Gastroesophageal sphincter (tissue), 4 donors: ENCODE measurements around the gene SFMBT2. TPM values are rescaled to one million over a fixed set of nuclear protein-coding genes. Genes with fewer than 3 reads are reported as not detected.

Source experiments
- ATAC-seq: fragments of 150-250 bp; one replicate; pipeline ENCODE4 v1.9.1; 2016; ENCODE audit warnings: mild to moderate bottlenecking, moderate library complexity
- H3K27ac ChIP-seq, 4 donors: fragments of 200-600 bp; sonication (generic) in 3 of 4; 1 replicate in 3 of 4; 2 replicates in 1 of 4; pipeline ENCODE4 v1.5.1; 2016 to 2019
- H3K27me3 ChIP-seq: fragments of 200-600 bp; sonication (generic); one replicate; pipeline ENCODE4 v1.5.1; 2019
- H3K36me3 ChIP-seq, 2 donors: fragments of 200-600 bp; sonication (generic); one replicate each; pipeline ENCODE4 v1.5.1; 2019; ENCODE audit warnings: control low read depth in 1 of 2
- H3K4me1 ChIP-seq, 3 donors: fragments of 200-600 bp; sonication (generic); 1 replicate in 2 of 3; 2 replicates in 1 of 3; pipeline ENCODE4 v1.5.1; 2016 to 2019; ENCODE audit warnings: control low read depth in 2 of 3
- H3K4me3 ChIP-seq, 2 donors: fragments of 200-600 bp; sonication (generic); one replicate each; pipeline ENCODE4 v1.5.1; 2019; ENCODE audit warnings: mild to moderate bottlenecking in 1 of 2, moderate library complexity in 1 of 2
- H3K9me3 ChIP-seq, 3 donors: fragments of 200-600 bp; sonication (generic); one replicate each; pipeline ENCODE4 v1.5.1; 2017 to 2019; ENCODE audit warnings: control low read depth in 2 of 3
- EP300 ChIP-seq: sonication (generic); formaldehyde crosslinking; IDR thresholded peaks from one replicate; pipeline ENCODE4 v1.6.1; 2017; ENCODE audit warnings: antibody characterized with exemption, mild to moderate bottlenecking
- POLR2A ChIP-seq, 2 donors: fragments of 450-650 bp; IDR thresholded peaks; one replicate each; pipeline ENCODE4 v1.6.1; 2017; ENCODE audit warnings: antibody characterized with exemption in 2 of 2, mild to moderate bottlenecking in 2 of 2, moderate library complexity in 1 of 2
- POLR2AphosphoS5 ChIP-seq: sonication (generic); formaldehyde crosslinking; IDR thresholded peaks from one replicate; pipeline ENCODE4 v1.6.1; 2017; ENCODE audit warnings: antibody characterized with exemption
- WGBS, 2 donors: methylation state at CpG; one replicate each; pipeline ENCODE4 v1.1.5; 2018; ENCODE audit warnings: low coverage in 1 of 2; 5-methylcytosine and 5-hydroxymethylcytosine counted together
- total RNA-seq, 4 donors: library from RNA; depleted of rRNA; stranded (reverse); fragments of >200 nt; gene quantifications; one replicate each; pipeline ENCODE4 v1.1.0, GENCODE V29; 2016
- TF ChIP-seq, protein P1 (sequence below), 4 experiments: fragments of 200-600 bp in 2 of 4; fragments of 450-650 bp in 2 of 4; sonication (generic) in 1 of 4; IDR thresholded peaks; one replicate each; pipeline ENCODE4 v1.5.1; 2017 to 2019; ENCODE audit warnings: antibody characterized with exemption in 4 of 4, mild to moderate bottlenecking in 2 of 4, moderate library complexity in 2 of 4

The SFMBT2 gene
- total RNA-seq, 4 donors from 2014 or later, result 6.9 to 14.3 (median 11.4) TPM

- ATAC-seq, result no peak
- H3K27ac ChIP-seq, result no peak overlapping the region
- H3K36me3 ChIP-seq, result peaks cover 0 to 89% of the 10 kb centered on the region in 2 donors
- H3K4me1 ChIP-seq, result no peaks in the 10 kb centered on the region
- H3K9me3 ChIP-seq, result peaks cover 0 to 8% (median 0%) of the 10 kb centered on the region in 3 donors
- TF ChIP-seq POLR2A (IDR thresholded peaks at IDR 0.05) (no peak), EP300 (no peak), POLR2AphosphoS5 (no peak)
- TF ChIP-seq, protein P1, sequence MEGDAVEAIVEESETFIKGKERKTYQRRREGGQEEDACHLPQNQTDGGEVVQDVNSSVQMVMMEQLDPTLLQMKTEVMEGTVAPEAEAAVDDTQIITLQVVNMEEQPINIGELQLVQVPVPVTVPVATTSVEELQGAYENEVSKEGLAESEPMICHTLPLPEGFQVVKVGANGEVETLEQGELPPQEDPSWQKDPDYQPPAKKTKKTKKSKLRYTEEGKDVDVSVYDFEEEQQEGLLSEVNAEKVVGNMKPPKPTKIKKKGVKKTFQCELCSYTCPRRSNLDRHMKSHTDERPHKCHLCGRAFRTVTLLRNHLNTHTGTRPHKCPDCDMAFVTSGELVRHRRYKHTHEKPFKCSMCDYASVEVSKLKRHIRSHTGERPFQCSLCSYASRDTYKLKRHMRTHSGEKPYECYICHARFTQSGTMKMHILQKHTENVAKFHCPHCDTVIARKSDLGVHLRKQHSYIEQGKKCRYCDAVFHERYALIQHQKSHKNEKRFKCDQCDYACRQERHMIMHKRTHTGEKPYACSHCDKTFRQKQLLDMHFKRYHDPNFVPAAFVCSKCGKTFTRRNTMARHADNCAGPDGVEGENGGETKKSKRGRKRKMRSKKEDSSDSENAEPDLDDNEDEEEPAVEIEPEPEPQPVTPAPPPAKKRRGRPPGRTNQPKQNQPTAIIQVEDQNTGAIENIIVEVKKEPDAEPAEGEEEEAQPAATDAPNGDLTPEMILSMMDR (IDR thresholded peaks at IDR 0.05), result no peak
- H3K4me3 ChIP-seq, result no peak overlapping the region
- H3K27me3 ChIP-seq, result no peaks in the 10 kb centered on the region
- WGBS, 2 donors, result 80 to 86% methylated on average over 3 to 4 of the region's 5 CpGs
Observed at GRCh38 chr10:7196284-7196683, 214.6 kb downstream of the SFMBT2 start.

GRCh38 chr10:7195118-7195517 is 215.7 kb downstream of the SFMBT2 start:
- TF ChIP-seq EP300 (no peak), POLR2A (IDR thresholded peaks at IDR 0.05) (no peak), POLR2AphosphoS5 (no peak)
- TF ChIP-seq, protein P1 (IDR thresholded peaks at IDR 0.05), result no peak
- peaks cover 0 to 90% of the 10 kb centered on the region in 2 donors for H3K36me3 ChIP-seq

DNA sequence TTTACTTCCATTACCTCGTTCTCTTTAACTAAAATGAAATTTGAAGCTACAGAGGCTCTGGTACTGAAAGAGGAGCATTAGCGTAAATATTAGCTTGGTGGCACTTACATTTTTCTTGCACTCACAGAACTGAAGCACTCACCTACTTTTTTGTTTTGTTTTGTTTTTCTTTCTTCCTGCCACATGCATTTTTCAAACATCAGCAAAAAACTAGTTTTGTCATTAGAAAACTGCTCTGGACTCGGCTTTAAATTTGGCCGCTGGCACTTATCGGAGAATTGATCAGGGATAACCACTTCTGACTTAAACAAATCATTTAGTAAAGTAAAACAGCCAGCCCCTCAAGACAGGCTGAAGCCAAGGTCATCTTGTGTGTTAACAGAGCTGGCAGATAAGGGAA is 216.3 kb downstream of the SFMBT2 start:
- Histone ChIP-seq H3K4me3 (no peak overlapping the region), H3K27ac (no peak overlapping the region), H3K27me3 (no peaks in the 10 kb centered on the region), H3K36me3 (peaks cover 0 to 89% of the 10 kb centered on the region in 2 donors), H3K9me3 (peaks cover 0 to 8% (median 0%) of the 10 kb centered on the region in 3 donors), H3K4me1 (no peaks in the 10 kb centered on the region)
- WGBS, 2 donors, result 92 to 100% methylated on average over 4 to 5 of the region's 5 CpGs
- TF ChIP-seq POLR2A (IDR thresholded peaks at IDR 0.05) (no peak), EP300 (no peak), POLR2AphosphoS5 (no peak)
- TF ChIP-seq, protein P1 (IDR thresholded peaks at IDR 0.05), result no peak
- ATAC-seq, result no peak

More at GRCh38 chr10:7195118-7195517, 215.7 kb downstream of the SFMBT2 start:
- H3K4me3 ChIP-seq, result no peak overlapping the region
- no peaks in the 10 kb centered on the region for H3K4me1 ChIP-seq
- 97 to 98% methylated on average over 6 of the region's 6 CpGs for WGBS, 2 donors
- ATAC-seq, result no peak
- H3K9me3 ChIP-seq, result peaks cover 0 to 8% (median 0%) of the 10 kb centered on the region in 3 donors
- H3K27me3 ChIP-seq, result no peaks in the 10 kb centered on the region
- H3K27ac ChIP-seq, result no peak overlapping the region

DNA sequence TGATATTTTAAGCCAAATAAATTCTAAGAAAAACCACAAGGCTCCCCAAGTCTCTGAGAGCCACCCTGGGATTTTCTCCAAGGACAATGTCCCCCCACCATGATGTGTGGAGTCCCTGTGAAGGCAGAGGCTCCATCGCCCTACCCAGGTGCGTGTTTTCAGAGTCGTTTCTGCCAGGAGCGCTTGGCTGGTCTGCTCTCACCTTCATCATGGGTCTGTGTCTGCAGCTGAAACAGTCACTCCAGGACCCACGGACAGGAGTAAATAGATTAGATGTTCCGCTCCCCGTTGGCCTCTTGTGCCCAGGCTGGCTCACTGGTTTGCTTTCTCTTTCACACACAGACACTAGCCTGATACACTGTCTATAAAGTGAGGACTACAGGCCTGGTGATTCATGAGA is 217.5 kb downstream of the SFMBT2 start:
- Histone ChIP-seq H3K4me3 (no peak overlapping the region), H3K36me3 (peaks cover 0 to 84% of the 10 kb centered on the region in 2 donors), H3K27ac (no peak overlapping the region), H3K4me1 (no peaks in the 10 kb centered on the region), H3K27me3 (no peaks in the 10 kb centered on the region), H3K9me3 (peaks cover 0 to 8% (median 0%) of the 10 kb centered on the region in 3 donors)
- no peak for TF ChIP-seq EP300
- TF ChIP-seq POLR2A (IDR thresholded peaks at IDR 0.05), result no peak
- TF ChIP-seq POLR2AphosphoS5, result no peak
- TF ChIP-seq, protein P1 (IDR thresholded peaks at IDR 0.05), result no peak
- no peak for ATAC-seq
- 80 to 89% methylated on average over 3 to 6 of the region's 7 CpGs for WGBS, 2 donors

- H3K36me3 ChIP-seq, result peaks cover 0 to 82% of the 10 kb centered on the region in 2 donors
- 78 to 89% methylated on average over 6 to 7 of the region's 10 CpGs for WGBS, 2 donors
Observed at GRCh38 chr10:7192831-7193361, 217.9 kb downstream of the SFMBT2 start.

More at GRCh38 chr10:7192831-7193361, 217.9 kb downstream of the SFMBT2 start:
- Histone ChIP-seq H3K9me3 (peaks cover 0 to 8% (median 0%) of the 10 kb centered on the region in 3 donors), H3K4me1 (no peaks in the 10 kb centered on the region), H3K27me3 (no peaks in the 10 kb centered on the region), H3K4me3 (no peak overlapping the region), H3K27ac (no peak overlapping the region)
- TF ChIP-seq POLR2A (IDR thresholded peaks at IDR 0.05) (no peak), POLR2AphosphoS5 (no peak), EP300 (no peak)
- TF ChIP-seq, protein P1 (IDR thresholded peaks at IDR 0.05), result no peak
- no peak for ATAC-seq
